ENCODE results near the gene NSUN4. TPM values are rescaled to one million over a fixed set of nuclear protein-coding genes. Genes with fewer than 3 reads are reported as not detected.

The NSUN4 gene
- total RNA-seq, 1 donor from 2014 or later, result 22.8 TPM

DNA sequence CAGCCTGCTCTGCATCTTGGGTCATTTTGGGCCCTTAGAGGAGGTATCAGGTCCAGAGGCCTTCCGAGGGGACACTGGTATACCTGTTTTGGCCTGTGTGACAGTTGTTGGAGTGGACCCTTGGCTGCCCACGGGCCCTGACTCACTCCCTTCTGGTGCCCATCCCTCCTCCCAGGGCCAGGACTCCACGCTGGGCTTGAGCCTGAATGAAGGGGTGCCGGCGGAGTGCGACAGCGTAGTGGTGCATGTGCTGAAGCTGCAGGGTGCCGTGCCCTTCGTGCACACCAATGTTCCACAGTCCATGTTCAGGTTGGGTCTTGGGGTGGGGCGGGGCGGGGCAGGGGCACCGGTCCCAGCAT is 64.6 kb downstream of the NSUN4 start:
- no peak for DNase-seq (ENCODE audit: low read depth, low spot score)

DNA sequence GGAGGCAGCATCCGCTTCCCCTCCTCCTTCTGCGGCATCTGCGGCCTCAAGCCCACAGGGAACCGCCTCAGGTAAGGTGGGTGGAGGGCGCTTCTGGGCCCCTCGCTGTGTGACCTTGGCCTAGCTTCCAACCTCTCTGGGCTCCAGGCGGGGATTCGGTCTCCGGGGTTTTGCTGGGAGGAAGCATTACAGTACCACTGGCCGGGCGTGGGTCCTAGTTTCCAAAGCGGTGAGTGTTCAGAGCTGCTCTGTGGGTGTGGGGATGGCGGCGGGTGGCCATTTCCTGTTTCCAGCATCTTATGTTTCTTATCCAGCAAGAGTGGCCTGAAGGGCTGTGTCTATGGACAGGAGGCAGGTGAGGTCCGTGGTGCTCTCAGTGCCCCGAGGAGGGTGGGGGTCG is 65.1 kb downstream of the NSUN4 start:
- DNase-seq (ENCODE audit: low read depth, low spot score), result no peak

DNA sequence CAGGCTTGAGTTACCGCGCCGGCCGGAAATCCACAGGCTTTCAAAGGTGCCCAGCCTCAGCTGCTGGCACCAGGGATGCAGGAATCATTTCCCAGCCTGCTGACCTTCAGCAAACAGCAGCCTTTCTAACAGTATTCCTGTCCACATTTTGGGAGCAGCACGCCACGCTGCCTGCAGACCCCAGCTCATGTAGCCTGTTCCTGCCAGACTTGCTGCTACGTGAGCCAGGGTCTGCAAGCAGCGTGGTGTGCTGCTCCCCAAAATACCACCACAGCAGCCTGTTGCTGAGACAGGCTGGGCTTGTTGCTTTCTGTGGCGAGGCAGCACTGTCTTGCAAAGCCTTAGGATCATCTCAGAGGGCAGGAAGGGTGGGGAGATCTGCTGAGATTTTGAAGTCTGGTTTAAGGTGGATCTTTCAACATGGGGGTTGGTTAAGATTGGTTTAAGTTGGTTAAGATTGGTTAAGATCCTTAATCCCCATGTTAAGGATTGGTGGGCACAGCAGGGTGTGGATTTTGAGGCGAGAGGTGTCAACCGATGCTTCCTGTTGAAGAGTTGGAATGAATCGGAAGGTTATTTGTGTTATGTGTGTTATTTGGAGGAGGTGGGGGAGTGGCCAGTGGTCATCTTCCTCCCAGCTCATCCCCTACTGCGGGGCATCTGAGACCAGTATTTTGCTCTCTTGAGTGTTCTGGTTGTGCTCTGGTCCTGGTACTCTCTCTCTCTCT is 66.4 kb downstream of the NSUN4 start:
- no peak for DNase-seq (ENCODE audit: low read depth, low spot score)

DNA sequence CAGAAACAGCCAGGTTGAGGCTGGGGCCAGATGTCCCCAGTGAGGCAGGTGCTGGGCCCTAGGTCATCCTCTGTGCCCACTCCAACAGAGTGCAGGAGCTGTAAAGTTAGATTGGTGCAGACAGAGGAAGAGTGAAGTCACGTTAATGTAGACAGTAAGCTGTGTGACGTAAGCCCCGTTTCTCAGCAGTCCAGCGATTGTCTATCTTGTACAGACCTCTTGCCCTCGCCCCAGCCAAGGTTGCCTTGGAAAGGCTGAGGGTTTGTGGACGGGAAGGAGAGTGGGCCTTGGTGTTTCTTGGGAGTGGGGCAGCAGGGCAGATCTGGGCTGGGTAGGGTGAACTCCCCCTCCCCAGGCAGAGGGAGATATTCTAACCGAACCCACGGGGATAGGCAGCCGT is 67.0 kb downstream of the NSUN4 start:
- DNase-seq (ENCODE audit: low read depth, low spot score), result no peak

DNA sequence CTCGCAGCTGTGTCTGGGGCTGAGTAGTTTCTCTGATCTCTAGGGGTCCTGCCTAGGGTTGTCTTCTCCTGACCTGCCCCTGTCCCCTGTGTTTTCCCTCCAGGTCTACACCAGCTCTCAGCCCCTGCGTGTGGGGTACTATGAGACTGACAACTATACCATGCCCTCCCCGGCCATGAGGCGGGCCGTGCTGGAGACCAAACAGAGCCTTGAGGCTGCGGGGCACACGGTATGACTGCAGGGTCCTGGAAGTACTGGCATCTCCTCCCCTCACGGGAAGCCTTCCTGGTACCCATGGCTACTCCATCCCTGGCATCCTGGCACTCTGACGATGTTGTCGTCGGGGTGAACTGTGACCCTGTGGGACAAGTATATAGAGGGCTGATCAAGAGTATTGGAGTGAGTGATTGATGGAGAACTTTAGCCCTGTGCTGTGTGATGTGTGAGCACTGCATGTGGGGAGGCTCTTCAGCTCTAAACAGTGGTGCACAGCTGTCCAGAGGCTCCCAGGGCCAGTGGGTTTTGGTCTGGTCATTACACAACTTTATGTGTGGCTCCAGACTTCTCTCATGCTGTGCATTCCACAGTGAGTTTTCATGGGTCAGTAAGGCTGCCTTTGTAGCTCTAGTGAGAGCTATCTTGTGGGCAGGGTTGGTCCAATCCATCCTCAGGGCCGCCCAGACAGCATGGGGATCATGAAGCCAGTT is 67.9 kb downstream of the NSUN4 start:
- DNase-seq (ENCODE audit: low read depth, low spot score), result no peak

DNA sequence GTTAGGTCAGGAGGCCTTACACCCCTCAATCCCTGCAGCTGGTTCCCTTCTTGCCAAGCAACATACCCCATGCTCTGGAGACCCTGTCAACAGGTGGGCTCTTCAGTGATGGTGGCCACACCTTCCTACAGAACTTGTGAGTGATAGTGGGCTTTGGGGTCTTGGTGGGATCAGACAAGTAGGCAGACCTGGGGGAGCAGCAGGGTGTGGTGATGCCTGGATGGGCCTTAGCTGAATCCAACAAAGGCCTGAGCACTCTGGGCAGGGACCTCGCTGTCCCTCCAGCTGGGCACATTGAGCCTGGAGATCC is 68.4 kb downstream of the NSUN4 start:
- DNase-seq (ENCODE audit: low read depth, low spot score), result no peak

DNA sequence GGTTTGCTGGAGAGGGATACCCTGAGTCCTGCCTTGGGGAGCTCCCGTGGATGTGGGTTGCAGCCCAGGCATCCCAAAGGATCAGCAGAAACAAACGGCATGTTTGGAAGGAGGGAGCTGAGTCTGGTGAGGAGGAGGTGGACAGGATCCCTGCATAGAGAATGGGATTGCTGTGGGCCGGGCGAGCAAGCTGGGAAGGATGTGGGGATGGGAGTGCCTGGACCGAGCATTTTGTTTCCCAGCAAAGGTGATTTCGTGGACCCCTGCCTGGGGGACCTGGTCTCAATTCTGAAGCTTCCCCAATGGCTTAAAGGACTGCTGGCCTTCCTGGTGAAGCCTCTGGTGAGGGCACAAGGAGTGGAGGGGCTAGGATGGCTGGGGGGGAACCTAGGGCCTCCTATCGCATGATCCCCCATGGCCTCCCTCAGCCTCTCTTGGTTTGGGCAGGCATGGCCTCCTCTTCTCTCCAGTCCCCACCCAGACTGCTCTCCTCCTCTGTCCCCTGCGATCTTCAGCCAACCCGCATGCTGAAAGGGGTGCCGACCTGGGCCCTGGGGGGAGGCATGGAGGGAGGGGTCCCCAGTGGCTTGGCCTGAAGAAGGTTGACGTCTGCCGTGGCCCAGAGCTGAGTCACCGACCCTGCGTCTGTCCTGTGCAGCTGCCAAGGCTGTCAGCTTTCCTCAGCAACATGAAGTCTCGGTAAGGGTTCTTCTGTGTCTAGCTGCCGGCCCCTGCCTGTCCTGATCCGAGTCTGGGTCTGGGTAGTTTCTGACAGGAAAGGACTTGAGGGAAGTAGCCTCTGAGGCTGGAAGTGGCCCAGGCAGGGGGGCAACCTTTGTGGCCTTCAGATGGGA is 69.8 kb downstream of the NSUN4 start:
- DNase-seq (ENCODE audit: low read depth, low spot score), result no peak

DNA sequence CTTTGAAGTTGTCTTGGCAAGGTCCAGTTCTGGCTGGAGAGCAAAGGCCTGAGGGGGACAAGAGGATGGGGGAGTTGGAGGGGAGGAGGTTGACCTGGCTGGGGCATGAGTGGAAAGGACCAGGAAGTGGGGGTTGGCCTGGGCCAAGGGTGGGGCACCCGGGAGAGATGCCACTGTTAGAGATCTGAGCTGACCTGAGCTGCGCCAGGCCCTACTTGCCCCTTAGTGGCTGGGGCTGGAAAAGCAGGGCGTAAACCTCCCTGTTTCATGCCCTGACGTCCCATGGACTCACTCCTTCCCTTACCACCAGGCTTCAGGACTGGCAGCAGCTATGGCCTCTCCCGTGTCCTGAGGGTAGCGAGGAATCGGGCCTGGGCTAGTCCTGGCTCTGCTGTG is 70.4 kb downstream of the NSUN4 start:
- no peak for DNase-seq (ENCODE audit: low read depth, low spot score)

Other genes with a start within 250 kb of the NSUN4 start
- 10.7 and 11.4 TPM in 2 replicates for gene PIK3R3, start 208.2 kb upstream of the NSUN4 start, total RNA-seq
- 0.21 and 0.59 TPM in 2 replicates for gene TSPAN1, start 165.7 kb upstream of the NSUN4 start, total RNA-seq
- gene P3R3URF, start 164.3 kb upstream of the NSUN4 start, total RNA-seq, result not detected in 2 replicates
- 46.2 and 48.9 TPM in 2 replicates for gene POMGNT1, start 142.4 kb upstream of the NSUN4 start, total RNA-seq
- 2.0 and 3.4 TPM in 2 replicates for gene LURAP1, start 137.5 kb upstream of the NSUN4 start, total RNA-seq
- gene RAD54L, start 93.0 kb upstream of the NSUN4 start, total RNA-seq, result 5.1 and 7.4 TPM in 2 replicates
- 61.6 and 67.6 TPM in 2 replicates for gene LRRC41, start 37.2 kb upstream of the NSUN4 start, total RNA-seq
- 191 and 376 TPM in 2 replicates for gene UQCRH, start 37.1 kb upstream of the NSUN4 start, total RNA-seq
- 0.39 and 0.46 TPM in 2 replicates for gene FAAH, start 53.5 kb downstream of the NSUN4 start, total RNA-seq
- gene DMBX1, start 149.0 kb downstream of the NSUN4 start, total RNA-seq, result not detected in 2 replicates
- gene KNCN, start 210.8 kb downstream of the NSUN4 start, total RNA-seq, result not detected in 2 replicates